ENCODE measurements around the gene NAGPA.

- TF ChIP-seq CTCF (conservative IDR thresholded peaks at IDR 0.05; ENCODE audit: low read depth, low read length) (no peak), EZH2 (IDR thresholded peaks at IDR 0.05; ENCODE audit: borderline replicate concordance, low read depth, low read length, poor library complexity, severe bottlenecking) (no peak)
Observed at GRCh38 chr16:4984174-4984990, 49.4 kb downstream of the NAGPA start.
